ENCODE results near the gene GASK1B. TPM values are rescaled to one million over a fixed set of nuclear protein-coding genes. Genes with fewer than 3 reads are reported as not detected.
A peak's percentile ranks its signal among the peaks of the same experiment; 100 is the strongest.

GASK1B gene
- total RNA-seq, 1 experiment from 2014 or later = 16.1 TPM

- no peak for DNase-seq (ENCODE audit: low spot score)
Observed at GRCh38 chr4:158146736-158147135, 26.1 kb downstream of the GASK1B start.

- DNase-seq (ENCODE audit: low spot score) = peak; percentile 20
Observed at GRCh38 chr4:158139086-158139485, 33.7 kb downstream of the GASK1B start.

- DNase-seq (ENCODE audit: low spot score) = no peak
Observed at GRCh38 chr4:158134222-158134621, 38.6 kb downstream of the GASK1B start.

GRCh38 chr4:158133551-158133950 lies 39.3 kb downstream of the GASK1B start:
- DNase-seq (ENCODE audit: low spot score) = no peak

- DNase-seq (ENCODE audit: low spot score) = no peak
Observed at GRCh38 chr4:158131027-158131426, 41.8 kb downstream of the GASK1B start.

- DNase-seq (ENCODE audit: low spot score) = no peak
Observed at GRCh38 chr4:158130204-158130603, 42.6 kb downstream of the GASK1B start.

- no peak for DNase-seq (ENCODE audit: low spot score)
Observed at GRCh38 chr4:158129694-158130093, 43.1 kb downstream of the GASK1B start.

- DNase-seq (ENCODE audit: low spot score) = no peak
Observed at GRCh38 chr4:158128540-158128939, 44.3 kb downstream of the GASK1B start.

GRCh38 chr4:158125310-158125709 lies 47.5 kb downstream of the GASK1B start:
- DNase-seq (ENCODE audit: low spot score) = no peak

Other genes with a start within 250 kb of the GASK1B start
- 2.4 and 4.6 TPM in 2 replicates for gene TMEM144, start 37.5 kb upstream of the GASK1B start, total RNA-seq (2014; rRNA removed; shearing (Covaris generic))

All from HT-29 (cell line).